ENCODE results near the gene ELOVL6.
"Not testable (repeated sequence)": the region's sequence is repeated elsewhere in the genome, so short reads cannot be mapped to it uniquely, and the experiment has no call there.

The ELOVL6 gene

DNA sequence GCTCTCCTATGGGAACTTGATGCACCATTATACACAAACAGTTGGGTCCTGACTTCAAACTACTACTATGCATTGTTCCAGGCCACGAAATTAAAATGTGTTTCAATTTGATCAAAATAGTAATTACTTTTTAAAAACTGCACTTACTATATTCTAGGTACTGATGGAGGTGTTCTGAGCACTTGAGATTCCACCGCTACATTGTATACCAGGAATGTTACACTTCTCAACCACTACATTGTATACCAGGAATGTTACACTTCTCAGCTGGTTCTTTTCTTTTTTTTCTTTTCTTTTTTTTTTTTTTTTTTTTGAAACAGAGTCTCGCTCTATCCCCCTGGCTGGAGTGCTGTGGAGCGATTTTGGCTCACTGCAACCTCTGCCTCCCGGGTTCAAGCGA lies 77.9 kb downstream of the ELOVL6 start:
- DNase-seq: no peak

- no peak for DNase-seq
Observed at GRCh38 chr4:110119880-110120279, 78.5 kb downstream of the ELOVL6 start.

GRCh38 chr4:110119337-110119736 lies 79.1 kb downstream of the ELOVL6 start:
- DNase-seq: no peak

- no peak for DNase-seq
Observed at GRCh38 chr4:110112056-110112455, 86.4 kb downstream of the ELOVL6 start.

GRCh38 chr4:110109455-110109854 lies 89.0 kb downstream of the ELOVL6 start:
- DNase-seq: no peak

GRCh38 chr4:110108960-110109359 lies 89.5 kb downstream of the ELOVL6 start:
- DNase-seq: no peak

GRCh38 chr4:110108422-110108821 lies 90.0 kb downstream of the ELOVL6 start:
- no peak for DNase-seq

- no peak for DNase-seq
Observed at GRCh38 chr4:110107866-110108265, 90.5 kb downstream of the ELOVL6 start.

GRCh38 chr4:110106931-110107296 lies 91.5 kb downstream of the ELOVL6 start:
- DNase-seq: no peak

DNA sequence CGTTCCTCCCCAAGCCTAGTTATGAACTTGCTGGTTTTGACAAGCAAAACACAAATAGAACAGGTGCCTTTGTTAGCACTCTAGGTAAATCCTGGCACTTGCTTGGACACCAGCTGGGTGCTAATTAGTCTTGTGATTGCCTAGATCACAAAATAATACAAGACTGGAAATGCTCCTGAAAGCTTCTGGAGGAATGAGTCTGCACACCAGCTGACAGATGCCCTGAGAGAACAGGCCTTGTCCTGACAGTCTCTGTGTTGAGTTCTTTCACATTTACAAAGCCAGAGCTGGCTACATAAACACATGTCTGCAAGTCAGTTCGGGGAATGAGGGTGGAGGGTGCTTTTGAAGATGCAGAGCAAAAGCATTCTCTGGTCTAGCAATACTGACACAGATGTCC lies 93.8 kb downstream of the ELOVL6 start:
- no peak for DNase-seq

GRCh38 chr4:110099638-110100037 lies 98.8 kb downstream of the ELOVL6 start:
- no peak for DNase-seq

GRCh38 chr4:110096405-110096804 lies 102.0 kb downstream of the ELOVL6 start:
- DNase-seq: no peak

GRCh38 chr4:110092646-110093045 lies 105.8 kb downstream of the ELOVL6 start:
- no peak for DNase-seq

DNA sequence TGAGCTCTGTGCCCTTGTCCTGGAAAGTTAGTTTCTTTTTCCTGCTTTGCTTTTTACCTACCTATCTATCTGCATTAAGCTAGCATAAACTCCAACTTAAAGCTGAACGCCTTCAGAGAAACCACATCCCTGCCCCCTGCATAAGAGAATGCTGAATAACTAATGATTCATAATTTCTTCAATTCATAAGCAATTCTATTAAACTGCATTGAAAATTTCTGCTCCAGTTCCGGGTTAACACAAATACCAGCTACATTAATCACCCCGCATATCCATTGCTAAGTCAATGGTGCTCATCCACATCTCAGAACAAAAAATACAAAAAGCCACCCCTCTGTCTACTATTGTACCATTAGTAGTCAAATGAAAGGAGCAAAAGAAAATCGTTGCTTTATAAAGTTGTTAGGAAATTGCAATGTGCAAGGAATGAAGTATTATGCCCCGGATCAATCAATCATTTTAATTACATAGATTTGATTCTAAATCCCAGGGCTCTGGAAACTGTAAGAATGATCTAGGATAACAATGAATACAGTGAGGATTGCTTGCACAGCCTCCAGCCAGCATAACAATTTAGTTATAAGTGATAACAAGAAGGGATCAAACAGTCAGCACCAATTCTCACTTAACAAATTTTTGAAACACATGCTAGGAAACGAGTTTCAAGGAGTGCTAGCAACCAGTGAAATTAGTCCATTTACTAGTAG lies 106.8 kb downstream of the ELOVL6 start:
- DNase-seq: no peak

DNA sequence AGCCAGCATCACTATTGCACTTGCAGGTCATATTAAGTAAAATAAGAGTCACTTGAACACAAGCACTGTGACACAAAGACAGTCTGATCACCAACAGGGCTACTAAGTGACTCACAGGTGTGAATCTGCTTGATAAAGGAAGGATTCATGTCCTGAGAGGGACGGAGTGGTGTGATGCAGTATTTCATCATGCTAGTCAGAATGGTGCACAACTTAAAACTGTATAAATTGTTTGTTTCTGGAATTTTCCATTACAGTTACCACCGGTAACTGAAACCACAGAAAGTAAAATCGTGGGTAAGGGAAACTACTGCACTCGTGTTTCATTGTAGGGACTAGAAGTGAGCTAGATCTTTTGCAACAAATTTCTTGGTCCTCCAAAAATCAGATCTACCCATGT lies 109.7 kb downstream of the ELOVL6 start:
- DNase-seq: peak; percentile 68

DNA sequence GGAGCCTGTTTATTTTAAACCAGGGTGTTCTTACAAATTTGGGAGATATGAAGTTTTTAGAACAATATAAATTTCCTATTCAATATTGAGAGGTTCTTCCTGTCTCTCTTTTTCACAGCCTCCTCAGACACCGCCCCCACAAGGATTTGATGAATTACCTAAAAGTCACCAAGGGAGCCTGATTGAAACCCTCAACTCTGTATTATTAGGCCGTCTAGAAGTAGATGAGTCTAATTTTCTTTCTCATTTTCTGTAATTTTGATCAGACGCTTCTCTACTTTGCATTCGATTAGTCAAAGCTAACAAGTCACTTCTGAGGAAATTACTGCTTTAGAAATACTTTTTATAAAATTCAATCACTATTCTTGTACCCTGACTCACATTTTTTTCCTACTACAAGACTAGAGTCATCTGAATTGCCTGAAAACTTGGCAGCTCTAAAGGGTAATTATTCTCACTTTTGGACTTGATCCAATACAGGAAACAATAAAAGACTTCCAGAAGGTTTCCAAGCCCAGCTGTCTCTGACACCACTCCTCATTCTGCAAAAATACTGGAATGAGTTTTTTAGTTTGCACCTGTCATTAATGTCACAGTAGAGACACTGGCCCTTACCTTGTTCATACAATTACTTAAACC lies 111.2 kb downstream of the ELOVL6 start:
- peak; percentile 6 for DNase-seq

GRCh38 chr4:110085131-110085530 lies 113.3 kb downstream of the ELOVL6 start:
- no peak for DNase-seq

GRCh38 chr4:110084154-110084553 lies 114.3 kb downstream of the ELOVL6 start:
- no peak for DNase-seq

- not testable (repeated sequence) for DNase-seq
Observed at GRCh38 chr4:110078148-110078547, 120.3 kb downstream of the ELOVL6 start.

- not testable (repeated sequence) for DNase-seq
Observed at GRCh38 chr4:110076828-110077227, 121.6 kb downstream of the ELOVL6 start.

DNA sequence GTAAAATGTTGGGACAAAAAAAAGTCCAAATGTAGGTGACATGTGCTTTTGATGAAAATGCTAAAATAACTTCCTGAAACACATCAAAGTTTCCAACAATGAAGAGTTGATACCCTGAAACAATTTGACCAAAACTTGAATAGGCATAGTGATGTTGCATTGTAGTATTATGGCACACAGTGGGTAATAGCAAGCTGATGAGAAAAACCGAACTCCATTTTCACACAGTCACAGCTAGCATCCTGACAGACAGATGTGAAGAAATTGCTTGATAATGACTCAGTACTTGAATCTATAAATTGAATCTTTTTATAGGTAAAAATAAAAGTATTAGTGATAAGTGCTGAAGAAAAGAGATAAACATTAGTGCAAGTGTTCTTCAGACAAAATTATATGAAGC lies 122.5 kb downstream of the ELOVL6 start:
- DNase-seq: no peak

GRCh38 chr4:110075083-110075738 lies 123.2 kb downstream of the ELOVL6 start:
- no peak for DNase-seq

- DNase-seq: no peak
Observed at GRCh38 chr4:110074570-110074969, 123.8 kb downstream of the ELOVL6 start.
